Mesenchymal stem cell (in vitro differentiated cells and primary cell): Measurements from ENCODE around the gene LAPTM5.

Source experiments
- DNase-seq: peaks from one replicate; pipeline ENCODE4 v3.0.0-alpha.2; 2013
- H2AFZ ChIP-seq: one replicate; pipeline ENCODE4 v1.6.1; 2013; ENCODE audit warnings: low read depth, mild to moderate bottlenecking, control low read depth, inconsistent platforms, low read length, moderate library complexity
- H2AK5ac ChIP-seq: 2 replicates; pipeline ENCODE4 v1.6.1; 2013; ENCODE audit warnings: low read length, moderate library complexity, mild to moderate bottlenecking, inconsistent platforms; ENCODE audit not compliant: severe bottlenecking
- H2BK120ac ChIP-seq: one replicate; pipeline ENCODE4 v1.6.1; 2013; ENCODE audit warnings: low read depth, mild to moderate bottlenecking, inconsistent platforms, low read length, moderate library complexity
- H2BK12ac ChIP-seq, 2 experiments: one replicate each; pipeline ENCODE4 v1.6.1; 2013; ENCODE audit warnings: inconsistent platforms in 2 of 2, low read length in 2 of 2, mild to moderate bottlenecking in 2 of 2, moderate library complexity in 2 of 2, control low read depth in 1 of 2
- H2BK15ac ChIP-seq: one replicate; pipeline ENCODE4 v1.6.1; 2013; ENCODE audit warnings: mild to moderate bottlenecking, low read depth, inconsistent platforms; ENCODE audit not compliant: poor library complexity, severe bottlenecking
- H2BK5ac ChIP-seq: 2 replicates; pipeline ENCODE4 v1.6.1; 2013; ENCODE audit warnings: low read depth, mild to moderate bottlenecking, low read length, control low read depth, inconsistent platforms; ENCODE audit not compliant: poor library complexity, severe bottlenecking
- H3K14ac ChIP-seq, 2 experiments: one replicate each; pipeline ENCODE4 v1.6.1; 2013; ENCODE audit warnings: inconsistent platforms in 2 of 2, low read length in 2 of 2, control low read depth in 1 of 2, mild to moderate bottlenecking in 1 of 2, moderate library complexity in 1 of 2
- H3K18ac ChIP-seq, 2 experiments: one replicate each; pipeline ENCODE4 v1.6.1; 2013; ENCODE audit warnings: inconsistent platforms in 2 of 2, low read length in 2 of 2, control low read depth in 1 of 2, low read depth in 1 of 2, mild to moderate bottlenecking in 1 of 2
- H3K23ac ChIP-seq, 2 experiments: one replicate each; pipeline ENCODE4 v1.6.1; 2013; ENCODE audit warnings: inconsistent platforms in 2 of 2, low read length in 2 of 2, mild to moderate bottlenecking in 2 of 2, moderate library complexity in 2 of 2, control low read depth in 1 of 2
- H3K27ac ChIP-seq: 2 replicates; pipeline ENCODE4 v1.5.1; 2013; ENCODE audit warnings: mild to moderate bottlenecking, moderate library complexity, low read length, control low read depth, inconsistent platforms; ENCODE audit not compliant: poor library complexity, severe bottlenecking
- H3K27me3 ChIP-seq, 2 experiments: 2 replicates each; pipeline versions ENCODE4 v1.6.1 to v1.7.0; 2013; ENCODE audit warnings: low read length in 2 of 2, mild to moderate bottlenecking in 2 of 2, moderate library complexity in 2 of 2, control low read depth in 1 of 2, inconsistent platforms in 1 of 2; ENCODE audit not compliant: control insufficient read depth in 1 of 2, insufficient read depth in 1 of 2
- H3K36me3 ChIP-seq, 2 experiments: 2 replicates each; pipeline versions ENCODE4 v1.6.1 to v1.7.0; 2013; ENCODE audit warnings: low read length in 2 of 2, control low read depth in 1 of 2, inconsistent platforms in 1 of 2, low read depth in 1 of 2, mild to moderate bottlenecking in 1 of 2; ENCODE audit not compliant: insufficient read depth in 2 of 2, control insufficient read depth in 1 of 2
- H3K4ac ChIP-seq, 2 experiments: one replicate each; pipeline ENCODE4 v1.6.1; 2013; ENCODE audit warnings: inconsistent platforms in 2 of 2, low read length in 2 of 2, mild to moderate bottlenecking in 2 of 2, moderate library complexity in 2 of 2, control low read depth in 1 of 2, low read depth in 1 of 2
- H3K4me1 ChIP-seq: 2 replicates; pipeline ENCODE4 v1.6.1; 2013; ENCODE audit warnings: low read depth, low read length, control low read depth; ENCODE audit not compliant: control insufficient read depth, insufficient read depth
- H3K4me2 ChIP-seq: 2 replicates; pipeline ENCODE4 v1.6.1; 2013; ENCODE audit warnings: low read length, mild to moderate bottlenecking, inconsistent platforms; ENCODE audit not compliant: poor library complexity, severe bottlenecking
- H3K4me3 ChIP-seq, 2 experiments: 2 replicates each; pipeline versions ENCODE4 v1.5.1 to v1.7.0; 2013; ENCODE audit warnings: low read length in 2 of 2, mild to moderate bottlenecking in 2 of 2, control low read depth in 1 of 2, low read depth in 1 of 2; ENCODE audit not compliant: insufficient read depth in 1 of 2
- H3K79me1 ChIP-seq: replicated peaks from 2 replicates; pipeline ENCODE4 v1.6.1; 2013; ENCODE audit warnings: mild to moderate bottlenecking, control low read depth, low read length, inconsistent platforms; ENCODE audit not compliant: poor library complexity, severe bottlenecking
- H3K9ac ChIP-seq: 2 replicates; pipeline ENCODE4 v1.7.0; 2013; ENCODE audit warnings: mild to moderate bottlenecking, low read length, moderate library complexity
- H3K9me3 ChIP-seq: 2 replicates; pipeline ENCODE4 v1.7.0; 2013; ENCODE audit warnings: mild to moderate bottlenecking, low read length; ENCODE audit not compliant: control insufficient read depth
- H4K8ac ChIP-seq: one replicate; pipeline ENCODE4 v1.6.1; 2013; ENCODE audit warnings: inconsistent platforms, mild to moderate bottlenecking, low read length, moderate library complexity
- H4K91ac ChIP-seq: one replicate; pipeline ENCODE4 v1.6.1; 2013; ENCODE audit warnings: mild to moderate bottlenecking, low read length, inconsistent platforms
- WGBS: methylation state at CpG from one replicate; pipeline ENCODE4 v1.1.7; 2013; ENCODE audit warnings: mixed read lengths; 5-methylcytosine and 5-hydroxymethylcytosine counted together

The LAPTM5 gene

GRCh38 chr1:30779294-30780071, 21.9 kb upstream of the LAPTM5 start:
- H3K79me1 ChIP-seq, result no peaks in the 10 kb centered on the region
- peak; percentile 71 for DNase-seq
- no peak overlapping the region for H4K91ac ChIP-seq
- no peak overlapping the region for H3K4me3 ChIP-seq
- H3K18ac ChIP-seq, result no peak overlapping the region
- H2BK12ac ChIP-seq, result no peak overlapping the region
- no peaks in the 10 kb centered on the region for H3K9me3 ChIP-seq
- H3K14ac ChIP-seq, result no peak overlapping the region
- no peaks in the 10 kb centered on the region for H3K36me3 ChIP-seq
- H2AK5ac ChIP-seq, result no peak overlapping the region
- no peak overlapping the region for H2BK5ac ChIP-seq
- H3K4ac ChIP-seq, result no peak overlapping the region
- H4K8ac ChIP-seq, result no peak overlapping the region
- no peak overlapping the region for H3K4me2 ChIP-seq
- 60% methylated on average over 6 of the region's 12 CpGs for WGBS
- no peak overlapping the region for H3K23ac ChIP-seq
- no peak overlapping the region for H2AFZ ChIP-seq
- H3K27me3 ChIP-seq, result peaks cover 4 to 36% of the 10 kb centered on the region in 2 experiments
- no peak overlapping the region for H3K27ac ChIP-seq
- peaks cover 6% of the 10 kb centered on the region for H3K4me1 ChIP-seq
- no peak overlapping the region for H2BK15ac ChIP-seq
- H2BK120ac ChIP-seq, result no peak overlapping the region
- peak overlapping the region; percentile 8 for H3K9ac ChIP-seq

GRCh38 chr1:30778979-30779293, 21.4 kb upstream of the LAPTM5 start:
- Histone ChIP-seq H2BK12ac (peak overlapping the region in 1 of 2 experiments; percentile 54), H3K23ac (no peak overlapping the region), H3K18ac (no peak overlapping the region), H3K4me1 (peaks cover 6% of the 10 kb centered on the region), H4K91ac (no peak overlapping the region), H3K27ac (no peak overlapping the region), H3K9me3 (no peaks in the 10 kb centered on the region), H2AFZ (no peak overlapping the region), H2AK5ac (no peak overlapping the region), H3K14ac (no peak overlapping the region), H3K4me3 (no peak overlapping the region), H3K4me2 (no peak overlapping the region), H4K8ac (no peak overlapping the region), H3K36me3 (no peaks in the 10 kb centered on the region), H2BK5ac (no peak overlapping the region), H3K27me3 (peaks cover 4 to 38% of the 10 kb centered on the region in 2 experiments), H2BK15ac (no peak overlapping the region), H3K4ac (no peak overlapping the region), H2BK120ac (no peak overlapping the region), H3K79me1 (no peaks in the 10 kb centered on the region), H3K9ac (no peak overlapping the region)
- WGBS, result 93% methylated on average over 4 of the region's 6 CpGs
- DNase-seq, result no peak

GRCh38 chr1:30778154-30778978, 20.8 kb upstream of the LAPTM5 start:
- 83% methylated on average over 7 of the region's 11 CpGs for WGBS
- no peak overlapping the region for H2BK120ac ChIP-seq
- DNase-seq, result peak; percentile 80

GRCh38 chr1:30777904-30778153, 20.3 kb upstream of the LAPTM5 start:
- WGBS, result 67% methylated on average over 4 of the region's 4 CpGs
- no peak overlapping the region for H3K23ac ChIP-seq
- H3K36me3 ChIP-seq, result no peaks in the 10 kb centered on the region
- H3K9me3 ChIP-seq, result no peaks in the 10 kb centered on the region
- no peak overlapping the region for H2AK5ac ChIP-seq
- H2BK120ac ChIP-seq, result no peak overlapping the region
- no peak overlapping the region for H2AFZ ChIP-seq
- H4K91ac ChIP-seq, result no peak overlapping the region
- no peak overlapping the region for H3K18ac ChIP-seq
- no peak overlapping the region for H2BK5ac ChIP-seq
- no peaks in the 10 kb centered on the region for H3K79me1 ChIP-seq
- H4K8ac ChIP-seq, result no peak overlapping the region
- H2BK12ac ChIP-seq, result no peak overlapping the region
- H3K27ac ChIP-seq, result no peak overlapping the region
- H3K4me1 ChIP-seq, result peaks cover 6% of the 10 kb centered on the region
- DNase-seq, result no peak
- no peak overlapping the region for H3K4ac ChIP-seq
- no peak overlapping the region for H2BK15ac ChIP-seq
- H3K14ac ChIP-seq, result no peak overlapping the region
- no peak overlapping the region for H3K4me3 ChIP-seq
- H3K27me3 ChIP-seq, result peaks cover 4 to 36% of the 10 kb centered on the region in 2 experiments
- no peak overlapping the region for H3K9ac ChIP-seq
- H3K4me2 ChIP-seq, result no peak overlapping the region

More at GRCh38 chr1:30778154-30778978, 20.8 kb upstream of the LAPTM5 start:
- H3K4me2 ChIP-seq, result no peak overlapping the region
- no peak overlapping the region for H2BK5ac ChIP-seq
- H3K79me1 ChIP-seq, result no peaks in the 10 kb centered on the region
- H2BK15ac ChIP-seq, result no peak overlapping the region
- H4K91ac ChIP-seq, result no peak overlapping the region
- H3K27me3 ChIP-seq, result peaks cover 4 to 37% of the 10 kb centered on the region in 2 experiments
- H3K9me3 ChIP-seq, result no peaks in the 10 kb centered on the region
- H2AK5ac ChIP-seq, result no peak overlapping the region
- H3K36me3 ChIP-seq, result no peaks in the 10 kb centered on the region
- H3K27ac ChIP-seq, result no peak overlapping the region
- H3K23ac ChIP-seq, result no peak overlapping the region
- H3K4ac ChIP-seq, result no peak overlapping the region
- no peak overlapping the region for H3K9ac ChIP-seq
- H3K4me1 ChIP-seq, result peaks cover 6% of the 10 kb centered on the region
- H4K8ac ChIP-seq, result no peak overlapping the region
- H3K14ac ChIP-seq, result no peak overlapping the region
- H3K4me3 ChIP-seq, result no peak overlapping the region
- no peak overlapping the region for H3K18ac ChIP-seq
- H2AFZ ChIP-seq, result no peak overlapping the region
- H2BK12ac ChIP-seq, result no peak overlapping the region
